A673 (cell line): ENCODE measurements around the gene GRK1. TPM values are rescaled to one million over a fixed set of nuclear protein-coding genes. Genes with fewer than 3 reads are reported as not detected.

ENCODE experiments used
- BruUV-seq: library from RNA; stranded (reverse); fragments of 400-500 nt; replicated peaks from 2 replicates; lab custom pipeline; 2021; lab: Mats Ljungman, UMichigan
- CTCF ChIA-PET: fragments of 300-600 bp; sonication (Branson Sonifier 250); formaldehyde crosslinking; loops from one replicate; lab custom pipeline; 2022; ENCODE audit warnings: antibody characterized with exemption; lab: Charles Lee
- POLR2A ChIA-PET: fragments of 300-600 bp; sonication (Branson Sonifier 250); formaldehyde crosslinking; loops from one replicate; lab custom pipeline; 2022; ENCODE audit warnings: antibody characterized with exemption; ENCODE audit not compliant: low non-redundant PET; lab: Charles Lee
- DNase-seq: peaks from one replicate; pipeline ENCODE4 v3.0.0-alpha.2; 2015; ENCODE audit warnings: low spot score
- H3K27ac ChIP-seq: fragments of 200-600 bp; sonication (generic); 2 replicates; pipeline ENCODE4 v1.5.1; 2016; ENCODE audit warnings: mixed run types, low read depth, mild to moderate bottlenecking, mixed read lengths, antibody characterized with exemption, low read length; ENCODE audit not compliant: poor library complexity, severe bottlenecking
- H3K27me3 ChIP-seq: fragments of 200-600 bp; sonication (generic); replicated peaks from 2 replicates; pipeline ENCODE4 v1.6.1; 2017; ENCODE audit warnings: mixed run types, low read depth, mild to moderate bottlenecking, mixed read lengths, antibody characterized with exemption, low read length; ENCODE audit not compliant: insufficient read depth, poor library complexity
- H3K36me3 ChIP-seq: fragments of 200-600 bp; sonication (generic); 2 replicates; pipeline ENCODE4 v1.6.1; 2016; ENCODE audit warnings: mixed run types, mild to moderate bottlenecking, mixed read lengths, antibody characterized with exemption, low read length; ENCODE audit not compliant: insufficient read depth, poor library complexity, severe bottlenecking
- H3K4me1 ChIP-seq: fragments of 200-600 bp; sonication (generic); 2 replicates; pipeline ENCODE4 v1.6.1; 2017; ENCODE audit warnings: mixed run types, mild to moderate bottlenecking, mixed read lengths, antibody characterized with exemption, low read length; ENCODE audit not compliant: insufficient read depth, poor library complexity, severe bottlenecking
- H3K4me3 ChIP-seq: fragments of 200-600 bp; sonication (generic); 2 replicates; pipeline ENCODE4 v1.5.1; 2016; ENCODE audit warnings: low read depth, mixed run types, mild to moderate bottlenecking, mixed read lengths, low read length; ENCODE audit not compliant: poor library complexity, severe bottlenecking
- H3K9me3 ChIP-seq: fragments of 200-600 bp; sonication (generic); 2 replicates; pipeline ENCODE4 v1.6.1; 2016; ENCODE audit warnings: mixed run types, low read depth, mild to moderate bottlenecking, mixed read lengths, antibody characterized with exemption, low read length; ENCODE audit not compliant: poor library complexity, severe bottlenecking
- EZH2 ChIP-seq: fragments of 200-600 bp; sonication (generic); IDR thresholded peaks from 2 replicates; pipeline ENCODE4 v1.6.1; 2017; ENCODE audit warnings: borderline replicate concordance, low read depth, mild to moderate bottlenecking, mixed read lengths, antibody characterized with exemption, low read length; ENCODE audit not compliant: poor library complexity, severe bottlenecking
- intact Hi-C: fragments of 100-400 bp; cut with micrococcal nuclease; formaldehyde crosslinking; loops from one replicate; pipeline ENCODE4 v1.10.0; 2022; ENCODE audit not compliant: unreplicated experiment
- total RNA-seq: library from RNA; stranded (reverse); gene quantifications from 2 replicates; pipeline ENCODE4 v1.2.3, GENCODE V29; 2021
- TF ChIP-seq, protein P1 (sequence below): fragments of 300-800, 200-600 bp; sonication (generic); conservative IDR thresholded peaks from 2 replicates; pipeline ENCODE4 v1.5.1; 2017; ENCODE audit warnings: low read depth, mild to moderate bottlenecking, antibody characterized with exemption, low read length, moderate library complexity, mixed read lengths

GRK1 gene
- total RNA-seq, 1 experiment from 2014 or later = not detected

DNA sequence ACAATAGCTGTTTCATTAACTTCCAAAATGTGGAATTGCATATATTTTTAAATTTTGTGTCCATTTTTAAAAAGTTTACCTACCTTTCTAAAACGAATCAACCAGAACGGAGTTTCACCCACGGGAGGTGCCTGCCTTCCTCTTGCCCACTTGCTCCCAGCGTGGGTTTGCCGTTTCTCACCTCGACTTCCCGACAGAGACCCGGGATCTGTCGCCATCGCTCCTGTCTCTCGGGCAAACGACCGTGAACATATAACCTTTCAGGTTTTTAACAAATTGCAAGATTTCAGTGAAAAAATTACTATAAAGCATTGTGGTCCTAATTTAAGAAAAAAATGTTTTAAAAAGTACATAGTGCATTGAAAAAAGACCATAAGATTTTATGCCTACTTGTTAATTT, 96.2 kb downstream of the GRK1 start:
- no TSS peak for BruUV-seq
- ChIA-PET CTCF (no interaction called here), POLR2A (no interaction called here)
- TF ChIP-seq, protein P1, sequence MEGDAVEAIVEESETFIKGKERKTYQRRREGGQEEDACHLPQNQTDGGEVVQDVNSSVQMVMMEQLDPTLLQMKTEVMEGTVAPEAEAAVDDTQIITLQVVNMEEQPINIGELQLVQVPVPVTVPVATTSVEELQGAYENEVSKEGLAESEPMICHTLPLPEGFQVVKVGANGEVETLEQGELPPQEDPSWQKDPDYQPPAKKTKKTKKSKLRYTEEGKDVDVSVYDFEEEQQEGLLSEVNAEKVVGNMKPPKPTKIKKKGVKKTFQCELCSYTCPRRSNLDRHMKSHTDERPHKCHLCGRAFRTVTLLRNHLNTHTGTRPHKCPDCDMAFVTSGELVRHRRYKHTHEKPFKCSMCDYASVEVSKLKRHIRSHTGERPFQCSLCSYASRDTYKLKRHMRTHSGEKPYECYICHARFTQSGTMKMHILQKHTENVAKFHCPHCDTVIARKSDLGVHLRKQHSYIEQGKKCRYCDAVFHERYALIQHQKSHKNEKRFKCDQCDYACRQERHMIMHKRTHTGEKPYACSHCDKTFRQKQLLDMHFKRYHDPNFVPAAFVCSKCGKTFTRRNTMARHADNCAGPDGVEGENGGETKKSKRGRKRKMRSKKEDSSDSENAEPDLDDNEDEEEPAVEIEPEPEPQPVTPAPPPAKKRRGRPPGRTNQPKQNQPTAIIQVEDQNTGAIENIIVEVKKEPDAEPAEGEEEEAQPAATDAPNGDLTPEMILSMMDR = no peak
- TF ChIP-seq EZH2 = no peak
- Histone ChIP-seq H3K36me3 (no peaks in the 10 kb centered on the region), H3K27ac (no peak overlapping the region), H3K4me1 (no peaks in the 10 kb centered on the region), H3K27me3 (peaks cover 54% of the 10 kb centered on the region), H3K9me3 (no peaks in the 10 kb centered on the region), H3K4me3 (no peak overlapping the region)
- no peak for DNase-seq
- intact Hi-C loops = no loop called here

DNA sequence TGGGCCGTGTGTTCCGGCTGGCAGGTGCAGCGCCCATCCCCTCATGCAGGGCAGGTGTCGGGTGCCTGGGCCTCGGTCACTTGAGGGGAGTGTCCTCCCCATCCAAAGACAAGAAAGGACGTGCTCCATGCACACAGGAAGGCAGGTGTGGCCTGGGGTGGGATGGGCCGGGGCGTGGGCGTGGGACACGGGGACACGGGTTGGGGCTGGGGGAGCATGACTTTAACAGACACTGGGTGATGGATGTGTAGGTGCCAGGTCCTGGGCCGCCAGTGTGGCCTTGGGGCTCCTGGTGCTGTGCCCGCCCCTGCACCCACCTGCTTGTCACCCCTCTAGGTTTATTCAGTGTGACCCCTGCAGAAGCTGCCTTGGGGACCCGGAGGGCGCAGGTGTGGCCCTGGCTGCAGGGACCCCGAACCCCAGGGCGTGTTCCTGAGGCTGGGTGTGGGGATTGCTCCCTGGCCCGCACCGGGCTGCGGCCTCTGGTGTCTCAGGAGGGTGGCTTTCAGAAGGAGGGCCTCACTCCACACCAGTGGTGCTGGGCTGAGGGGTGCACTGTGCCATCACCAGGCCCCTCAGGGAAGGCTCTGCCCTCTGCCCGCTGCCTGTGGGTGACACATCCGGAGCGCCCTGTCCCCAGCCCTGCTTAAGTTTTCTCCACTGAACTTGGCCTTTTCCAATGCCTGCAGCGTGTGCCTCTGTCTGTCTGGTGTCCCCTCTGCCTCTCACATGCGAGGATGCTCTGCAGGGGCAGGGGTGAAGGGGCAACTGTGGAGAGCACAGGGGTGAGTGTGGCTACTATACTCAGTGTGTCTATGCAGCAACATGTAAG, 97.2 kb downstream of the GRK1 start:
- CTCF ChIA-PET = no interaction called here
- intact Hi-C loops = no loop called here
- no peaks in the 10 kb centered on the region for H3K9me3 ChIP-seq
- H3K27ac ChIP-seq = no peak overlapping the region
- H3K4me3 ChIP-seq = no peak overlapping the region
- TF ChIP-seq, protein P1 = no peak
- TF ChIP-seq EZH2 = no peak
- no peak for DNase-seq
- no peaks in the 10 kb centered on the region for H3K4me1 ChIP-seq
- POLR2A ChIA-PET = no interaction called here
- H3K27me3 ChIP-seq = peaks cover 53% of the 10 kb centered on the region
- H3K36me3 ChIP-seq = no peaks in the 10 kb centered on the region
- no TSS peak for BruUV-seq

DNA sequence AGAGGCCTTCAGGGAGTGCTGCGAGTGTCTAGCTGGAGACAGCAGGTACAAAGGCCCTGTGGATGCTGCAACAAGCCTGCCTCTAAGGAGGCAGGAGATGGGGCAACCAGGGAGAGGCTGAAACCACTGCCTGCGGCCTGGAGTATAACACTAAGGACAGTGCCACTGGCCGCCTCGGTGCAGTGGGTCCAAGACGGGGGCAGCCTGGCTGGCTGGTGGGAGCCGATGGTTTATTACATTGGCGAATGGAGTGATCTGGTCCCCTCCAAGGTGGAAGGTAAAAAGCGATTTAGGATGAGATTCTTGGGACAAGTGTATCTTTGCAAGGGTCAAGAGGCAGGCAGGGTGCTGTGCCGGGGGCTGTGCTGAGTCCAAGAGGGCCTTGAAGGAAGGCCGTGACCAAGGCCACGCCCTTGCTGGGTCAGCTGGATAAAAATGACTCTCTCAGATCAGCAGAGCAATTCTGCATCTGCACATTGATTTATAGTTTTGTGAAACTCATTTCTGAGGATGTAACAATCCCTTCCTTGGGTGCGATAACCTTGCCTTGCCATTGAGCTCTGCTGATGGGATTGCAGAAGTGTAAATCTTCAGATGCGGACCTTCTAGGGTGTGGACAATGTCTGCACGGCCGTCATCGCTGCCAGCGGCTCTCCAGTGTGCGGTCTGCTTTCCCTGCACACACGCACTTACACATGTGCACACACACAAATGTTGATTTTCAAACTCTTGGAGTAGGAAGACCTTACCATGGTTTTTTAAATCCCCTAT, 98.0 kb downstream of the GRK1 start:
- no peak for DNase-seq
- H3K27me3 ChIP-seq = peaks cover 45% of the 10 kb centered on the region
- H3K36me3 ChIP-seq = no peaks in the 10 kb centered on the region
- no peak for TF ChIP-seq EZH2
- TF ChIP-seq, protein P1 = no peak
- H3K4me3 ChIP-seq = no peak overlapping the region
- POLR2A ChIA-PET = no interaction called here
- no peak overlapping the region for H3K27ac ChIP-seq
- no peaks in the 10 kb centered on the region for H3K9me3 ChIP-seq
- CTCF ChIA-PET = no interaction called here
- no TSS peak for BruUV-seq
- no peaks in the 10 kb centered on the region for H3K4me1 ChIP-seq
- intact Hi-C loops = no loop called here
